SK-N-SH (cell line): ENCODE results near the gene RCAN2. TPM values are rescaled to one million over a fixed set of nuclear protein-coding genes. Genes with fewer than 3 reads are reported as not detected.

Experiments used
- CTCF ChIA-PET: fragments of 300-600, 350-600 bp; formaldehyde crosslinking; extraction: SDS; loops from one replicate; lab custom pipeline; 2021; lab: Yijun Ruan, JAX
- POLR2A ChIA-PET: fragments of 350-600 bp; sonication (Branson Sonifier 250); formaldehyde crosslinking; extraction: SDS; loops from one replicate; lab custom pipeline; 2020; ENCODE audit warnings: antibody characterized with exemption, inconsistent platforms; lab: Yijun Ruan, JAX
- DNase-seq: peaks from one replicate; pipeline ENCODE4 v3.0.0; 2012
- H2AFZ ChIP-seq: fragments of 200-600 bp; sonication (generic); 2 replicates; pipeline ENCODE4 v1.8.1; 2016; ENCODE audit warnings: antibody characterized with exemption, mild to moderate bottlenecking, low read depth
- H3F3A ChIP-seq: fragments of 200-600 bp; sonication (generic); replicated peaks from 2 replicates; pipeline ENCODE3; 2016; ENCODE audit warnings: antibody characterized with exemption, mild to moderate bottlenecking; ENCODE audit not compliant: insufficient read depth
- H3K27ac ChIP-seq, 2 experiments: fragments of 200-500 bp in 1 of 2; fragments of 200-600 bp in 1 of 2; sonication (Bioruptor generic) in 1 of 2; sonication (generic), shearing (Covaris generic) in 1 of 2; 2 replicates each; pipeline versions ENCODE4 v1.5.1 to v1.6.1; 2014 to 2016; ENCODE audit warnings: low read depth in 2 of 2, inconsistent platforms in 1 of 2, low read length in 1 of 2, mild to moderate bottlenecking in 1 of 2, mixed read lengths in 1 of 2
- H3K27me3 ChIP-seq: fragments of 200-600 bp; sonication (generic), shearing (Covaris generic); 2 replicates; pipeline ENCODE4 v1.6.1; 2016; ENCODE audit warnings: mixed run types; ENCODE audit not compliant: insufficient read depth
- H3K36me3 ChIP-seq, 2 experiments: fragments of 200-500 bp in 1 of 2; fragments of 200-600 bp in 1 of 2; sonication (Bioruptor generic) in 1 of 2; sonication (generic) in 1 of 2; replicated peaks in 1 of 2; 2 replicates each; pipeline versions ENCODE3 to v1.5.1; 2014 to 2016; ENCODE audit warnings: low read length in 1 of 2, mild to moderate bottlenecking in 1 of 2; ENCODE audit not compliant: insufficient read depth in 2 of 2, control insufficient read depth in 1 of 2
- H3K4me1 ChIP-seq, 2 experiments: fragments of 200-500 bp in 1 of 2; fragments of 200-600 bp in 1 of 2; sonication (Bioruptor generic) in 1 of 2; sonication (generic), shearing (Covaris generic) in 1 of 2; 2 replicates each; pipeline versions ENCODE4 v1.5.1 to v1.6.1; 2014 to 2016; ENCODE audit warnings: low read depth in 1 of 2, low read length in 1 of 2, mixed run types in 1 of 2; ENCODE audit not compliant: insufficient read depth in 2 of 2, control insufficient read depth in 1 of 2
- H3K4me2 ChIP-seq: fragments of 200-600 bp; sonication (generic), shearing (Covaris generic); 2 replicates; pipeline ENCODE4 v1.6.1; 2017; ENCODE audit warnings: mixed run types
- H3K4me3 ChIP-seq, 2 experiments: fragments of 200-500 bp in 1 of 2; fragments of 200-600 bp in 1 of 2; sonication (Bioruptor generic) in 1 of 2; sonication (generic), shearing (Covaris generic) in 1 of 2; 2 replicates each; pipeline versions ENCODE4 v1.5.1 to v1.8.1; 2014 to 2016; ENCODE audit warnings: low read depth in 2 of 2, inconsistent platforms in 1 of 2, low read length in 1 of 2, mild to moderate bottlenecking in 1 of 2, mixed read lengths in 1 of 2, moderate library complexity in 1 of 2
- H3K79me2 ChIP-seq: fragments of 200-600 bp; sonication (generic); 2 replicates; pipeline ENCODE4 v1.8.1; 2017; ENCODE audit warnings: mild to moderate bottlenecking; ENCODE audit not compliant: insufficient read depth
- H3K9ac ChIP-seq: fragments of 200-600 bp; sonication (generic); 2 replicates; pipeline ENCODE4 v1.6.1; 2017; ENCODE audit warnings: mixed run types
- H3K9me2 ChIP-seq: fragments of 200-600 bp; sonication (generic); 2 replicates; pipeline ENCODE4 v1.6.1; 2017; ENCODE audit warnings: mixed run types
- H3K9me3 ChIP-seq: fragments of 200-600 bp; sonication (generic); 2 replicates; pipeline ENCODE4 v1.6.1; 2017; ENCODE audit warnings: mixed run types, mild to moderate bottlenecking, moderate library complexity
- H4K20me1 ChIP-seq: fragments of 200-600 bp; sonication (generic); 2 replicates; pipeline ENCODE4 v1.6.1; 2017; ENCODE audit warnings: mild to moderate bottlenecking, mixed run types; ENCODE audit not compliant: insufficient read depth
- CHD2 ChIP-seq: fragments of 150-350 bp; IDR thresholded peaks from 2 replicates; pipeline ENCODE4 v1.6.1; 2018; ENCODE audit warnings: low read length; ENCODE audit not compliant: partially characterized antibody
- EP300 ChIP-seq, 2 experiments: IDR thresholded peaks; 2 replicates each; pipeline versions ENCODE4 v1.4.0 to v1.6.1; 2012; ENCODE audit warnings: borderline replicate concordance in 1 of 2, low read depth in 1 of 2, low read length in 1 of 2
- EZH2phosphoT487 ChIP-seq: fragments of 200-600 bp; sonication (generic); IDR thresholded peaks from 2 replicates; pipeline ENCODE4 v1.6.1; 2017; ENCODE audit warnings: low read depth, mixed run types, mild to moderate bottlenecking, antibody characterized with exemption, moderate library complexity, borderline replicate concordance
- GABPA ChIP-seq: IDR thresholded peaks from 2 replicates; pipeline ENCODE4 v1.4.0; 2012; ENCODE audit warnings: low read depth, mild to moderate bottlenecking
- GATA2 ChIP-seq: sonication (generic); formaldehyde crosslinking; IDR thresholded peaks from 2 replicates; pipeline ENCODE4 v1.5.0; 2020; ENCODE audit warnings: mild to moderate bottlenecking, missing genetic modification reagents
- MEF2A ChIP-seq: IDR thresholded peaks from 2 replicates; pipeline ENCODE4 v1.4.0; 2012; ENCODE audit warnings: low read depth, borderline replicate concordance
- MXI1 ChIP-seq: IDR thresholded peaks from 2 replicates; pipeline ENCODE4 v1.6.1; 2012; ENCODE audit warnings: mild to moderate bottlenecking, low read depth, low read length, improper control_type of control experiment
- RAD21 ChIP-seq: IDR thresholded peaks from 2 replicates; pipeline ENCODE4 v1.6.1; 2012; ENCODE audit warnings: mild to moderate bottlenecking, low read length
- RFX5 ChIP-seq: IDR thresholded peaks from 2 replicates; pipeline ENCODE4 v1.6.1; 2012; ENCODE audit warnings: mild to moderate bottlenecking, improper control_type of control experiment, low read length
- SMC3 ChIP-seq: IDR thresholded peaks from 2 replicates; pipeline ENCODE4 v1.6.1; 2012; ENCODE audit warnings: low read depth, low read length, improper control_type of control experiment
- TAF1 ChIP-seq: IDR thresholded peaks from 2 replicates; pipeline ENCODE4 v1.6.1; 2012; ENCODE audit warnings: low read depth, mild to moderate bottlenecking, low read length, moderate library complexity, borderline replicate concordance
- TCF12 ChIP-seq: IDR thresholded peaks from 2 replicates; pipeline ENCODE4 v1.4.0; 2012
- YY1 ChIP-seq: IDR thresholded peaks from 2 replicates; pipeline ENCODE4 v1.4.0; 2012; ENCODE audit warnings: low read depth, mild to moderate bottlenecking
- WGBS: methylation state at CpG from one replicate; pipeline ENCODE4 v1.1.6; 2017; ENCODE audit warnings: low lambda C conversion rate; 5-methylcytosine and 5-hydroxymethylcytosine counted together
- polyA plus RNA-seq, 3 experiments: library from polyadenylated mRNA; depleted of rRNA; stranded (reverse); fragments of >200 nt; gene quantifications; 2 replicates each; pipeline ENCODE4 v1.2.3, GENCODE V29; 2012
- TF ChIP-seq, protein P1 (sequence below): fragments of 200-600 bp; sonication (generic); IDR thresholded peaks from 2 replicates; pipeline ENCODE4 v1.6.1; 2017; ENCODE audit warnings: antibody characterized with exemption, mild to moderate bottlenecking, moderate library complexity
- TF ChIP-seq, protein P2 (sequence below): IDR thresholded peaks from 2 replicates; pipeline ENCODE4; 2012
- TF ChIP-seq, protein P3 (sequence below): IDR thresholded peaks from 2 replicates; pipeline ENCODE4 v1.4.0; 2012; ENCODE audit warnings: low read depth, borderline replicate concordance
- TF ChIP-seq, protein P4 (sequence below): IDR thresholded peaks from 2 replicates; pipeline ENCODE4 v1.6.1; 2012; ENCODE audit warnings: mild to moderate bottlenecking, low read depth, low read length, moderate library complexity
- TF ChIP-seq, protein P5 (sequence below): fragments of 150-350 bp; IDR thresholded peaks from 2 replicates; pipeline ENCODE4 v1.6.1; 2017; ENCODE audit warnings: antibody characterized with exemption, low read length, low read depth, borderline replicate concordance

Gene RCAN2
- polyA plus RNA-seq, 1 of the 3 experiments (the other 2 are of a cell fraction) = not detected

DNA sequence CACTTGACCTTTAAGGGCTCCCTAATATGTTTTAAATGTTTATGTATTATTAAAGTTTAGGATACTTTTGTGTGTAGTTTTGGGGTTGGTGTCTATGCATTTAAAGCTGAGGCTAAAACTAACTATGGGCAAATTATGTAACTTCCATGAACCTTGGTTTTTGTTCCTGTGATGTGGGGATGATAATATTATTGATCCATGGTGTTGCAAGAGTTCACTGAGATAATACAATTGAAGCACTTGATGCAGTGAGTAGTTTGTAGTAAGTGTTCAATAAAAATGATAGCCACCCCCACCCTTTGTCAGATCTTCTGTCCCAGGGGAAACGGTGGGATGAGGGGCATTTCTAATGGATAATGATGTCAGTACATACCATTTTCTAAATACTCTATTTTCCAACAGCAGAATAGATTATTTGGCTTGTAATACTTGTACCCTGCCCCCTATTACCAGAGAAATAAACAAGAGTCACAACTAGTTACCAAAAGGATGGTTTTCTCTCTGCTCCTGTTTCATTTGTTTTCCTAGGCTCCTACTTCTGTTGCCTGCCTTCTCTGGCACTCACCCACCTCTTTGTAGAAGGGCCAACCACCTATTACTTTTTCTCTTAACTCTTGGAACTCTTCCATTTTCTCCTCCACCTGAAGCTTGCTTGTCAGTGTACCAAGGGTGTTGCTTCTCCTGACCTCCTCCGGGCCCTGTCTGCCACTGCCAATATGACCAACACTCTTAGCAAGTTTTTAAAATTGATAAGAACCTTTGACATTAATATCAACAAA lies 97.9 kb downstream of the RCAN2 start:
- TF ChIP-seq, protein P1, sequence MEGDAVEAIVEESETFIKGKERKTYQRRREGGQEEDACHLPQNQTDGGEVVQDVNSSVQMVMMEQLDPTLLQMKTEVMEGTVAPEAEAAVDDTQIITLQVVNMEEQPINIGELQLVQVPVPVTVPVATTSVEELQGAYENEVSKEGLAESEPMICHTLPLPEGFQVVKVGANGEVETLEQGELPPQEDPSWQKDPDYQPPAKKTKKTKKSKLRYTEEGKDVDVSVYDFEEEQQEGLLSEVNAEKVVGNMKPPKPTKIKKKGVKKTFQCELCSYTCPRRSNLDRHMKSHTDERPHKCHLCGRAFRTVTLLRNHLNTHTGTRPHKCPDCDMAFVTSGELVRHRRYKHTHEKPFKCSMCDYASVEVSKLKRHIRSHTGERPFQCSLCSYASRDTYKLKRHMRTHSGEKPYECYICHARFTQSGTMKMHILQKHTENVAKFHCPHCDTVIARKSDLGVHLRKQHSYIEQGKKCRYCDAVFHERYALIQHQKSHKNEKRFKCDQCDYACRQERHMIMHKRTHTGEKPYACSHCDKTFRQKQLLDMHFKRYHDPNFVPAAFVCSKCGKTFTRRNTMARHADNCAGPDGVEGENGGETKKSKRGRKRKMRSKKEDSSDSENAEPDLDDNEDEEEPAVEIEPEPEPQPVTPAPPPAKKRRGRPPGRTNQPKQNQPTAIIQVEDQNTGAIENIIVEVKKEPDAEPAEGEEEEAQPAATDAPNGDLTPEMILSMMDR = no peak
- TF ChIP-seq GATA2 (CRISPR knock-in tag) (no peak), EZH2phosphoT487 (no peak), GABPA (no peak), EP300 (IDR thresholded peaks at IDR 0.05; ENCODE audit: borderline replicate concordance in 1 of 2, low read depth in 1 of 2, low read length in 1 of 2) (no peak), MXI1 (no peak), RAD21 (no peak), YY1 (no peak), TCF12 (no peak), RFX5 (no peak), SMC3 (no peak), TAF1 (no peak), MEF2A (no peak), CHD2 (no peak)
- TF ChIP-seq, protein P2, sequence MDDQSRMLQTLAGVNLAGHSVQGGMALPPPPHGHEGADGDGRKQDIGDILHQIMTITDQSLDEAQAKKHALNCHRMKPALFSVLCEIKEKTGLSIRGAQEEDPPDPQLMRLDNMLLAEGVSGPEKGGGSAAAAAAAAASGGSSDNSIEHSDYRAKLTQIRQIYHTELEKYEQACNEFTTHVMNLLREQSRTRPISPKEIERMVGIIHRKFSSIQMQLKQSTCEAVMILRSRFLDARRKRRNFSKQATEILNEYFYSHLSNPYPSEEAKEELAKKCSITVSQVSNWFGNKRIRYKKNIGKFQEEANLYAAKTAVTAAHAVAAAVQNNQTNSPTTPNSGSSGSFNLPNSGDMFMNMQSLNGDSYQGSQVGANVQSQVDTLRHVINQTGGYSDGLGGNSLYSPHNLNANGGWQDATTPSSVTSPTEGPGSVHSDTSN = no peak
- TF ChIP-seq, protein P3, sequence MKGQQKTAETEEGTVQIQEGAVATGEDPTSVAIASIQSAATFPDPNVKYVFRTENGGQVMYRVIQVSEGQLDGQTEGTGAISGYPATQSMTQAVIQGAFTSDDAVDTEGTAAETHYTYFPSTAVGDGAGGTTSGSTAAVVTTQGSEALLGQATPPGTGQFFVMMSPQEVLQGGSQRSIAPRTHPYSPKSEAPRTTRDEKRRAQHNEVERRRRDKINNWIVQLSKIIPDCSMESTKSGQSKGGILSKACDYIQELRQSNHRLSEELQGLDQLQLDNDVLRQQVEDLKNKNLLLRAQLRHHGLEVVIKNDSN = no peak
- TF ChIP-seq, protein P4, sequence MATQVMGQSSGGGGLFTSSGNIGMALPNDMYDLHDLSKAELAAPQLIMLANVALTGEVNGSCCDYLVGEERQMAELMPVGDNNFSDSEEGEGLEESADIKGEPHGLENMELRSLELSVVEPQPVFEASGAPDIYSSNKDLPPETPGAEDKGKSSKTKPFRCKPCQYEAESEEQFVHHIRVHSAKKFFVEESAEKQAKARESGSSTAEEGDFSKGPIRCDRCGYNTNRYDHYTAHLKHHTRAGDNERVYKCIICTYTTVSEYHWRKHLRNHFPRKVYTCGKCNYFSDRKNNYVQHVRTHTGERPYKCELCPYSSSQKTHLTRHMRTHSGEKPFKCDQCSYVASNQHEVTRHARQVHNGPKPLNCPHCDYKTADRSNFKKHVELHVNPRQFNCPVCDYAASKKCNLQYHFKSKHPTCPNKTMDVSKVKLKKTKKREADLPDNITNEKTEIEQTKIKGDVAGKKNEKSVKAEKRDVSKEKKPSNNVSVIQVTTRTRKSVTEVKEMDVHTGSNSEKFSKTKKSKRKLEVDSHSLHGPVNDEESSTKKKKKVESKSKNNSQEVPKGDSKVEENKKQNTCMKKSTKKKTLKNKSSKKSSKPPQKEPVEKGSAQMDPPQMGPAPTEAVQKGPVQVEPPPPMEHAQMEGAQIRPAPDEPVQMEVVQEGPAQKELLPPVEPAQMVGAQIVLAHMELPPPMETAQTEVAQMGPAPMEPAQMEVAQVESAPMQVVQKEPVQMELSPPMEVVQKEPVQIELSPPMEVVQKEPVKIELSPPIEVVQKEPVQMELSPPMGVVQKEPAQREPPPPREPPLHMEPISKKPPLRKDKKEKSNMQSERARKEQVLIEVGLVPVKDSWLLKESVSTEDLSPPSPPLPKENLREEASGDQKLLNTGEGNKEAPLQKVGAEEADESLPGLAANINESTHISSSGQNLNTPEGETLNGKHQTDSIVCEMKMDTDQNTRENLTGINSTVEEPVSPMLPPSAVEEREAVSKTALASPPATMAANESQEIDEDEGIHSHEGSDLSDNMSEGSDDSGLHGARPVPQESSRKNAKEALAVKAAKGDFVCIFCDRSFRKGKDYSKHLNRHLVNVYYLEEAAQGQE = no peak
- TF ChIP-seq, protein P5, sequence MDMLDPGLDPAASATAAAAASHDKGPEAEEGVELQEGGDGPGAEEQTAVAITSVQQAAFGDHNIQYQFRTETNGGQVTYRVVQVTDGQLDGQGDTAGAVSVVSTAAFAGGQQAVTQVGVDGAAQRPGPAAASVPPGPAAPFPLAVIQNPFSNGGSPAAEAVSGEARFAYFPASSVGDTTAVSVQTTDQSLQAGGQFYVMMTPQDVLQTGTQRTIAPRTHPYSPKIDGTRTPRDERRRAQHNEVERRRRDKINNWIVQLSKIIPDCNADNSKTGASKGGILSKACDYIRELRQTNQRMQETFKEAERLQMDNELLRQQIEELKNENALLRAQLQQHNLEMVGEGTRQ = no peak
- no peaks in the 10 kb centered on the region for H3K4me1 ChIP-seq
- POLR2A ChIA-PET = interaction anchor here (0.6 kb wide), 1 partner anchor 26 kb away, joined by 4 read pairs; no protein-coding TSS in a partner anchor
- CTCF ChIA-PET = interaction anchor here (1.4 kb wide), 1 partner anchor 17 kb away, joined by 4 read pairs; no protein-coding TSS in a partner anchor
- no peaks in the 10 kb centered on the region for H3F3A ChIP-seq
- H3K36me3 ChIP-seq = no peaks in the 10 kb centered on the region
- H3K4me3 ChIP-seq = no peak overlapping the region
- H2AFZ ChIP-seq = no peak overlapping the region
- no peak for DNase-seq
- no peak overlapping the region for H3K27ac ChIP-seq
- H3K9me3 ChIP-seq = no peaks in the 10 kb centered on the region
- no peak overlapping the region for H3K9ac ChIP-seq
- H4K20me1 ChIP-seq = no peaks in the 10 kb centered on the region
- H3K79me2 ChIP-seq = no peaks in the 10 kb centered on the region
- H3K27me3 ChIP-seq = no peaks in the 10 kb centered on the region; the same call in 1 of the 2 replicates
- WGBS = 0% methylated on average over 2 of the region's 2 CpGs
- H3K4me2 ChIP-seq = no peak overlapping the region
- H3K9me2 ChIP-seq = no peaks in the 10 kb centered on the region
